Hepatocyte (in vitro differentiated cells): Measurements from ENCODE around the gene RPLP1. TPM values are rescaled to one million over a fixed set of nuclear protein-coding genes. Genes with fewer than 3 reads are reported as not detected.

ENCODE experiments used
- DNase-seq: peaks from one replicate; pipeline ENCODE4 v3.0.0-alpha.2; 2016; ENCODE audit warnings: low spot score
- H2AFZ ChIP-seq: fragments of 200-600 bp; sonication (generic); 2 replicates; pipeline ENCODE4 v1.6.0; 2016; ENCODE audit warnings: antibody characterized with exemption, mild to moderate bottlenecking
- H3K27ac ChIP-seq: fragments of 200-600 bp; sonication (generic); 2 replicates; pipeline ENCODE4 v1.5.1; 2016; ENCODE audit warnings: mild to moderate bottlenecking
- H3K27me3 ChIP-seq: fragments of 200-600 bp; sonication (generic); 2 replicates; pipeline ENCODE4 v1.6.1; 2016
- H3K36me3 ChIP-seq: fragments of 200-600 bp; sonication (generic); replicated peaks from 2 replicates; pipeline ENCODE4 v1.5.1; 2016; ENCODE audit warnings: low read depth; ENCODE audit not compliant: insufficient read depth
- H3K4me1 ChIP-seq: fragments of 200-600 bp; sonication (generic); 2 replicates; pipeline ENCODE4 v1.5.1; 2016; ENCODE audit warnings: mild to moderate bottlenecking, moderate library complexity; ENCODE audit not compliant: insufficient read depth
- H3K4me2 ChIP-seq: fragments of 200-600 bp; sonication (generic); 2 replicates; pipeline ENCODE4 v1.6.0; 2016
- H3K4me3 ChIP-seq: fragments of 200-600 bp; sonication (generic); 2 replicates; pipeline ENCODE4 v1.5.1; 2016; ENCODE audit warnings: mild to moderate bottlenecking
- H3K79me2 ChIP-seq: fragments of 200-600 bp; sonication (generic); 2 replicates; pipeline ENCODE4 v1.6.0; 2017; ENCODE audit warnings: mild to moderate bottlenecking
- H3K9me2 ChIP-seq: fragments of 200-600 bp; sonication (generic); replicated peaks from 2 replicates; pipeline ENCODE4 v1.6.0; 2017; ENCODE audit warnings: mild to moderate bottlenecking; ENCODE audit not compliant: insufficient read depth
- H3K9me3 ChIP-seq: fragments of 200-600 bp; sonication (generic); 2 replicates; pipeline ENCODE4 v1.5.1; 2016; ENCODE audit warnings: low read depth, mild to moderate bottlenecking
- H4K20me1 ChIP-seq: fragments of 200-600 bp; sonication (generic); 2 replicates; pipeline ENCODE4 v1.6.0; 2016; ENCODE audit warnings: mild to moderate bottlenecking; ENCODE audit not compliant: insufficient read depth, poor library complexity, severe bottlenecking
- EZH2 ChIP-seq: fragments of 200-600 bp; sonication (generic); IDR thresholded peaks from 2 replicates; pipeline ENCODE4 v1.6.1; 2016; ENCODE audit warnings: antibody characterized with exemption, mild to moderate bottlenecking, borderline replicate concordance
- EZH2phosphoT487 ChIP-seq: fragments of 200-600 bp; sonication (generic); IDR thresholded peaks from one replicate; pipeline ENCODE4 v1.6.1; 2018; ENCODE audit warnings: antibody characterized with exemption, mild to moderate bottlenecking, low read depth, moderate library complexity; ENCODE audit not compliant: unreplicated experiment, severe bottlenecking
- WGBS: methylation state at CpG from one replicate; pipeline ENCODE4 v1.1.6; 2016; ENCODE audit warnings: low lambda C conversion rate; ENCODE audit errors: missing lambda C conversion rate; 5-methylcytosine and 5-hydroxymethylcytosine counted together
- polyA plus RNA-seq: library from polyadenylated mRNA; unstranded; fragments of >200 nt; fragmentation: Nextera tagmentation; extraction: Ambion mirVana; gene quantifications from 2 replicates; pipeline ENCODE4 v1.2.1, GENCODE V29; 2016
- total RNA-seq: library from RNA; depleted of rRNA; stranded (reverse); fragments of >200 nt; gene quantifications from 2 replicates; pipeline ENCODE4 v1.2.3, GENCODE V29; 2014
- TF ChIP-seq, protein P1 (sequence below): fragments of 200-600 bp; sonication (generic); IDR thresholded peaks from 2 replicates; pipeline ENCODE4 v1.5.1; 2016; ENCODE audit warnings: antibody characterized with exemption, mild to moderate bottlenecking; ENCODE audit not compliant: poor library complexity

The RPLP1 gene
- total and polyA plus RNA-seq, 2 experiments from 2014 or later: 210 to 884 TPM

GRCh38 chr15:69497076-69497475 lies 44.5 kb downstream of the RPLP1 start:
- H3K79me2 ChIP-seq: no peaks in the 10 kb centered on the region
- no peak overlapping the region for H3K27ac ChIP-seq
- H3K4me2 ChIP-seq: no peak overlapping the region
- no peaks in the 10 kb centered on the region for H3K4me1 ChIP-seq
- no peaks in the 10 kb centered on the region for H3K9me2 ChIP-seq
- no peaks in the 10 kb centered on the region for H3K36me3 ChIP-seq
- no peak for TF ChIP-seq EZH2
- TF ChIP-seq EZH2phosphoT487: no peak
- TF ChIP-seq, protein P1, sequence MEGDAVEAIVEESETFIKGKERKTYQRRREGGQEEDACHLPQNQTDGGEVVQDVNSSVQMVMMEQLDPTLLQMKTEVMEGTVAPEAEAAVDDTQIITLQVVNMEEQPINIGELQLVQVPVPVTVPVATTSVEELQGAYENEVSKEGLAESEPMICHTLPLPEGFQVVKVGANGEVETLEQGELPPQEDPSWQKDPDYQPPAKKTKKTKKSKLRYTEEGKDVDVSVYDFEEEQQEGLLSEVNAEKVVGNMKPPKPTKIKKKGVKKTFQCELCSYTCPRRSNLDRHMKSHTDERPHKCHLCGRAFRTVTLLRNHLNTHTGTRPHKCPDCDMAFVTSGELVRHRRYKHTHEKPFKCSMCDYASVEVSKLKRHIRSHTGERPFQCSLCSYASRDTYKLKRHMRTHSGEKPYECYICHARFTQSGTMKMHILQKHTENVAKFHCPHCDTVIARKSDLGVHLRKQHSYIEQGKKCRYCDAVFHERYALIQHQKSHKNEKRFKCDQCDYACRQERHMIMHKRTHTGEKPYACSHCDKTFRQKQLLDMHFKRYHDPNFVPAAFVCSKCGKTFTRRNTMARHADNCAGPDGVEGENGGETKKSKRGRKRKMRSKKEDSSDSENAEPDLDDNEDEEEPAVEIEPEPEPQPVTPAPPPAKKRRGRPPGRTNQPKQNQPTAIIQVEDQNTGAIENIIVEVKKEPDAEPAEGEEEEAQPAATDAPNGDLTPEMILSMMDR: no peak
- no peak overlapping the region for H2AFZ ChIP-seq
- no peaks in the 10 kb centered on the region for H3K27me3 ChIP-seq
- no peak overlapping the region for H3K4me3 ChIP-seq
- H3K9me3 ChIP-seq: no peaks in the 10 kb centered on the region
- no peaks in the 10 kb centered on the region for H4K20me1 ChIP-seq
- DNase-seq: no peak
- 93% methylated on average over 1 of the region's 1 CpG for WGBS

- no peaks in the 10 kb centered on the region for H3K79me2 ChIP-seq
- TF ChIP-seq EZH2 (no peak), EZH2phosphoT487 (no peak)
- TF ChIP-seq, protein P1: no peak
- H3K36me3 ChIP-seq: no peaks in the 10 kb centered on the region
- H2AFZ ChIP-seq: no peak overlapping the region
- no peaks in the 10 kb centered on the region for H3K9me2 ChIP-seq
- no peaks in the 10 kb centered on the region for H3K27me3 ChIP-seq
- H3K27ac ChIP-seq: no peak overlapping the region
- H3K4me1 ChIP-seq: no peaks in the 10 kb centered on the region
- 79% methylated on average over 1 of the region's 1 CpG for WGBS
- H3K4me2 ChIP-seq: no peak overlapping the region
- no peaks in the 10 kb centered on the region for H3K9me3 ChIP-seq
- no peak for DNase-seq
- H3K4me3 ChIP-seq: no peak overlapping the region
- H4K20me1 ChIP-seq: no peaks in the 10 kb centered on the region
Measured at GRCh38 chr15:69497667-69498066, 45.0 kb downstream of the RPLP1 start.

DNA sequence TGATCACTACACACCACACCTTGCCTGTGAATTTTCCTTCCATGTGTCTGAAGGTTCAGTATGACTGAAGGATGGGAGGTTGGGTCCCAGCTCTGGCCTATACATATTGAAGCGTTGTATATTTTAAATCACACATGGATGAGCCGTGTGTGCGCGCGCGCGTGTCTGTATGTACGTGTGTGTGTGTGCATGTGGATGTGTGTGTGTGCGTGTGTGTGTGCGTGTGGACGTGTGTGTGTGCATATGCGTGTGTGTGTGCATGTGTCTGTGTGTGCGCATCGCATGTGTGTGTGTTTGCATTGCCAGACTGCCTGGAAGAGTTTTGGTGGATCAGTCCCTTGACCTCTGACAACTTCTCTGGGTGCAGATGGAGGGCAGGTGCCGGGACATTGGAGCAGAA lies 45.7 kb downstream of the RPLP1 start:
- Histone ChIP-seq H3K36me3 (no peaks in the 10 kb centered on the region), H3K4me3 (no peak overlapping the region), H3K4me2 (no peak overlapping the region), H2AFZ (no peak overlapping the region), H3K79me2 (no peaks in the 10 kb centered on the region), H3K9me3 (no peaks in the 10 kb centered on the region), H3K27me3 (no peaks in the 10 kb centered on the region), H3K27ac (no peak overlapping the region), H3K4me1 (no peaks in the 10 kb centered on the region), H3K9me2 (no peaks in the 10 kb centered on the region), H4K20me1 (no peaks in the 10 kb centered on the region)
- no peak for DNase-seq
- WGBS: 86% methylated on average over 15 of the region's 15 CpGs
- no peak for TF ChIP-seq EZH2phosphoT487

GRCh38 chr15:69498987-69499386 lies 46.4 kb downstream of the RPLP1 start:
- no peak for DNase-seq

More at GRCh38 chr15:69498987-69499386, 46.4 kb downstream of the RPLP1 start:
- no peaks in the 10 kb centered on the region for H4K20me1 ChIP-seq
- H3K4me1 ChIP-seq: no peaks in the 10 kb centered on the region
- H3K9me2 ChIP-seq: no peaks in the 10 kb centered on the region
- no peak overlapping the region for H3K27ac ChIP-seq
- H3K79me2 ChIP-seq: no peaks in the 10 kb centered on the region
- H3K4me2 ChIP-seq: no peak overlapping the region
- TF ChIP-seq EZH2phosphoT487 (no peak), EZH2 (no peak)
- TF ChIP-seq, protein P1: no peak
- H3K36me3 ChIP-seq: no peaks in the 10 kb centered on the region
- no peaks in the 10 kb centered on the region for H3K9me3 ChIP-seq
- 90% methylated on average over 6 of the region's 6 CpGs for WGBS
- H3K27me3 ChIP-seq: no peaks in the 10 kb centered on the region
- H2AFZ ChIP-seq: no peak overlapping the region
- H3K4me3 ChIP-seq: no peak overlapping the region
